Activated T-cell treated with anti-CD3 and anti-CD28 coated beads for 4 hours (primary cell): Measurements from ENCODE around the gene TEKT4.
"Not testable (repeated sequence)": the region's sequence is repeated elsewhere in the genome, so short reads cannot be mapped to it uniquely, and the experiment has no call there.

ENCODE experiments used
- DNase-seq: peaks from one replicate; pipeline ENCODE4 v3.0.0-alpha.2; 2020

The TEKT4 gene

GRCh38 chr2:94871226-94872087, at the start of gene TEKT4:
Gene TEKT4, plus strand, starts transcription at chr2:94871430. Its CDS starts 150 bp downstream, at chr2:94871580.
- no peak for DNase-seq

DNA sequence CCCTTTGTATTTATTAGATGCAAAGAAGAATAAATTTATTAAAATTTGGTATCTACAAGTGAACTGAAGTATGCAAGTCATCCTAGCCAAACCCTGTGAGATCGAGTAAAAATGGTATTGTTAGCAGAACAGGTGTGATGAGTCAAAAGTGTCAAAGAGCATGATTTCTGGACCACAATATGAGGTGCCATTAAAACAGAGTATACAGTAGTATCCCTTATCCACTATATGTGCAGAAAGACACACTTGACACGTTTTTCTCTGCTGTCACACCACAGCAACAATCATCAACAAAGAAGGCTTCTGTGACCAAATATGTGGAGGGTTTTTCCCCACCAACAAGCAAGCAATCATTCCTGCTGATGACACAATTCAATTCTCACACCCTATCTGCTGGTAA, 32.0 kb upstream of the TEKT4 start:
- DNase-seq = not testable (repeated sequence)

GRCh38 chr2:94856856-94857255, 14.4 kb upstream of the TEKT4 start:
- DNase-seq = not testable (repeated sequence)

- not testable (repeated sequence) for DNase-seq
Measured at GRCh38 chr2:94857367-94858162, 13.7 kb upstream of the TEKT4 start.

- not testable (repeated sequence) for DNase-seq
Measured at GRCh38 chr2:94858163-94858888, 12.9 kb upstream of the TEKT4 start.

DNA sequence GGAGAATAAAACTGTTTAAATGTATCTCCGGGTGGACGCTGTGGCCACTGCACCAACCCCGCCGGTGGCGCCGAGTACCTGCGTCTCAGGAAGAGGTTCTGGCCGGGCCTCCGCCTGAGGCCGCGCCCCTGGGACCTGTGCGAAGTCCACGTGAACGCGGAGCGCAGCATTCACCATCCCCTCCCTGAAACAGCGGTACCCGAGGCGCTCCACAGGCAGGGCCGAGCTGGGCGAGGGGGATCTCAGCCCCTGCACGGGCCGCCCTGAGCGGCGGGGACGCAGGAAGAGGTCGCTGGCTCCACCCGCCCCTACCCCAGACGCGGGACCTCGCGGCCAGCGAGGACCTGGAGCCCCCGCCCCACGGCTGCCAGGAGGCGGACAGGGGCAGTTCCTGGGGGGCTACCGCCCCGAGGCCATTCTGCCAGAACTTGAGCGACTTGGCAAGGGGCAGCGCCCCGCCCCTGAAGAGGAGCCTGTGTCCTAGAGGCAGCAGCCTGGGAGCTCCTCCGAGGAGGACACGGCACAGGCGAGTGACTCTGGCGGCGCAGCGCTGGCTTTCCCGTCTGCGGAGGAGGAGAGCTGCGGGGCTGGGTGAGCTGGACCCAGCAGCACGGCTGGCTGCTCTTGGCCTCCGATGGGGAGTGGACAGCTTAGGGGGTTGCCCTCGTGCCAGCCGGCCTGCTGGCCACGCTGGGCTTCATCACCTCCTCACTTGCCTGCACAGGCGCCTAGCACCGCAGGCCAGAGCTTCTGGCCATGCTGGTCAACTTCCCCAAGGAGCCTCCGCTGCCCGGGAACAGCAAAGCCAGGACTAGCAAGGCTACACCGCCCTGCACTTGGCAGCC, 9.7 kb upstream of the TEKT4 start:
- DNase-seq = no peak

- not testable (repeated sequence) for DNase-seq
Measured at GRCh38 chr2:94862903-94863302, 8.3 kb upstream of the TEKT4 start.

DNA sequence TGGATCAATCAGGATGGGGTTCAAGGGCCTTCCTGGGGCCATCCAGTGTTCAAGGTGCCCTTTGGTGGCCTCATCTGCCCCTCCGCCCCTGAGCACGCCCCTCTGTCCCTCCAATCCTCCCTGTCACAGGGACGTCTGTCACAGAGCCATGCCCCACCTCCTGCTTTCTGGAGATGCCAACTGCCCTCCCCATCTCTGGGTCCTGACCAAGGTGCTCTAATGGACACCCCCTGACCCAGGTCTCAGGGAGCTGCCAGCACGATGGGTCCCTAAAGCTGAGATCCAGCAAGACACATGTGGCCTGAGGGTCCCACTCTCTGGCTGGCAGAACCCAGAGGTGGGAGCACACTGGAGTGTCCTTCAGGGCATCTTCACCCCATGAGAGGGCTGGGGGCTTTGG, 2.1 kb upstream of the TEKT4 start:
- no peak for DNase-seq

- DNase-seq = no peak
Measured at GRCh38 chr2:94869552-94870439, 1.4 kb upstream of the TEKT4 start.

- no peak for DNase-seq
Measured at GRCh38 chr2:94870440-94871225, 597 bp upstream of the TEKT4 start.

GRCh38 chr2:94872088-94872618, 923 bp downstream of the TEKT4 start:
- DNase-seq = no peak

- no peak for DNase-seq
Measured at GRCh38 chr2:94872676-94873361, 1.6 kb downstream of the TEKT4 start.

- no peak for DNase-seq
Measured at GRCh38 chr2:94873362-94874276, 2.4 kb downstream of the TEKT4 start.

DNA sequence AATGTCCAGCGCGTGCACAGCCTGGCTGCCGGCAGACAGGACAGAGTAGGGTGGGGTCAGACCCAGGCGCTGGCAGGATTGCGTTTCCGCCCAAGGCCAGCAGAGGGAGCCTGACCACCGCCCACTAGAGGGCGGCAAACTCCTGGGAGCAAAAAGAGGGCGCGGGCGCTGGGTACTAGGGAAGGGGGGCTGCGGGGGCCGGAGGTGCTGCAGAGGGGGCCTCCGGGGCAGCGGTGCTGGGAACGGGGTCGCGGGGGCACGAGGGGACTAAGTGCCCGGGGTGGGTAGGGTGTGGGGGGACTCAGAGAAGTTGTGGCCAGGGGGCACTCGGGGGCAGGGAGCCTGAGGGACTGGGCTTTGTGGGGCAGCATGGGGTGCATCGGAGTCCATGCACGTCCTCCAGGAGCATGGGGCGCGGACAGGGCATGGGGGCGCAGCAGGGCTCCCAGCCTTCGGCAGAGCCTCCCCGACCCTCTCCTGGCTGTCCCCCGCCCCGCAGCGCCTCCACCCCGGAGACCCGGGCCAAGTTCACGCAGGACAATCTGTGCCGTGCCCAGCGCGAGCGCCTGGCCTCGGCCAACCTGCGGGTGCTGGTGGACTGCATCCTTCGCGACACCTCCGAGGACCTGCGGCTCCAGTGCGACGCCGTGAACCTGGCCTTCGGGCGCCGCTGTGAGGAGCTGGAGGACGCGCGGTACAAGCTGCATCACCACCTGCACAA, 3.2 kb downstream of the TEKT4 start:
- DNase-seq = peak; percentile 47

DNA sequence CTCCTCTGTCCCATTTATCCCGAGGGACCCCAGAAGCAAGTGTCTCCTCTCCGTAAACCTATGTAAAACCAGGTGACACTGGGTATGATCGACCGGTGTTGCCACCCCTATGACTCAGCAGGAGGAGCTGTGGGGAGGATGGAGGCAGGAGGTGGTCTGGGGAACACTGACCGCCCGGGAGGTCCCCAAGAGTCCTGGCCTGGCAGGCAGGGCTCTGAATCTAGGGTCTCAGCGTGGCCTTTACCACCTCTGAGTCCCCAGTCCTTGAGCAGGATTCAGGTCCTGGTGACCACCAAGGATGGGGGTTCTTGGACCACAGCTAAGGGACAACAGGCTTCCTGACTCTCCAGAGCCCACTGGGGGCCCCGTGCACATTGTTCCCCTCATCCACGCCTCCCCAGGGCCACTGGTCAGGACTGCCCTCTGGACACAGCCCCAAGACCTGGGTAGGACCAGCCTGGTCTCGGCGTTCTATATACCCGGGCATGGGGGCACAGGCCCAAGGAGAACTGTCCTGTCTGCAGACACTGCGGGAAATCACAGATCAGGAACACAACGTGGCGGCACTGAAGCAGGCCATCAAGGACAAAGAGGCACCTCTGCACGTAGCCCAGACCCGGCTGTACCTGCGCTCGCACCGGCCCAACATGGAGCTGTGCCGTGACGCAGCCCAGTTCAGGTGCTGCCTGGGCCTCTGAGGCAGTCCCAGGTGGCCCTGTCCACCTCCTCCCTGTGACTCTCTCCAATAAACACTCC, 4.0 kb downstream of the TEKT4 start:
- no peak for DNase-seq

GRCh38 chr2:94875820-94876522, 4.7 kb downstream of the TEKT4 start:
- no peak for DNase-seq
